Stimulated activated naive CD8-positive, alpha-beta T cell treated with anti-CD3 and anti-CD28 coated beads, Interleukin-15, amount 100 ng/mL, for 72 hours (primary cell): ENCODE data around the gene TNFSF8.

Experiments
- ATAC-seq: fragments of 150-1000 bp; cut with Tn5 transposase; 2 replicates; pipeline ENCODE4 v1.10.0; 2021; ENCODE audit warnings: mild to moderate bottlenecking, moderate library complexity
- DNase-seq, 2 donors: peaks; one replicate each; pipeline ENCODE4 v3.0.0; 2021 to 2022
- H3K27ac Mint-ChIP-seq, 2 donors: one replicate each; pipeline ENCODE4 v1.8.0; 2022; ENCODE audit warnings: mild to moderate bottlenecking in 2 of 2, mixed read lengths in 2 of 2, moderate library complexity in 2 of 2
- H3K27me3 Mint-ChIP-seq: one replicate; pipeline ENCODE4 v1.8.0; 2022; ENCODE audit warnings: mixed read lengths
- H3K4me1 Mint-ChIP-seq: one replicate; pipeline ENCODE4 v1.8.0; 2022; ENCODE audit warnings: mild to moderate bottlenecking, mixed read lengths
- H3K4me3 Mint-ChIP-seq, 2 donors: one replicate each; pipeline ENCODE4 v1.8.0; 2022; ENCODE audit warnings: mild to moderate bottlenecking in 2 of 2, mixed read lengths in 2 of 2, moderate library complexity in 1 of 2
- H3K9me3 Mint-ChIP-seq, 2 donors: one replicate each; pipeline ENCODE4 v1.8.0; 2022; ENCODE audit warnings: mixed read lengths in 2 of 2

TNFSF8 gene

GRCh38 chr9:114923918-114924317 lies 6.5 kb downstream of the TNFSF8 start:
- ATAC-seq (no peak), DNase-seq (no peak)
- no peaks in the 10 kb centered on the region for H3K27me3 Mint-ChIP-seq
- H3K4me1 Mint-ChIP-seq, result peaks cover 82% of the 10 kb centered on the region
- peak overlapping the region; percentile 36 to 44 for H3K4me3 Mint-ChIP-seq
- no peak overlapping the region for H3K27ac Mint-ChIP-seq
- H3K9me3 Mint-ChIP-seq, result no peaks in the 10 kb centered on the region

GRCh38 chr9:114921171-114921570 lies 9.2 kb downstream of the TNFSF8 start:
- peak overlapping the region; percentile 82 to 88 for H3K27ac Mint-ChIP-seq
- H3K9me3 Mint-ChIP-seq, result no peaks in the 10 kb centered on the region
- no peak for DNase-seq
- peaks cover 95% of the 10 kb centered on the region for H3K4me1 Mint-ChIP-seq
- ATAC-seq, result no peak
- H3K27me3 Mint-ChIP-seq, result no peaks in the 10 kb centered on the region
- H3K4me3 Mint-ChIP-seq, result peak overlapping the region; percentile 9 to 52

GRCh38 chr9:114919611-114920010 lies 10.8 kb downstream of the TNFSF8 start:
- Mint-ChIP-seq H3K9me3 (no peaks in the 10 kb centered on the region), H3K4me3 (peak overlapping the region; percentile 55 to 60), H3K27ac (peak overlapping the region; percentile 74 to 78), H3K27me3 (no peaks in the 10 kb centered on the region), H3K4me1 (peaks cover 95% of the 10 kb centered on the region)
- ATAC-seq (peak; percentile 92), DNase-seq (peak in 1 of 2 donors; percentile 47)

- DNase-seq (no peak), ATAC-seq (no peak)
- Mint-ChIP-seq H3K4me1 (peaks cover 93% of the 10 kb centered on the region), H3K27ac (no peak overlapping the region), H3K4me3 (no peak overlapping the region), H3K27me3 (no peaks in the 10 kb centered on the region), H3K9me3 (no peaks in the 10 kb centered on the region)
These were observed 13.9 kb downstream of the TNFSF8 start for GRCh38 chr9:114916481-114916880.

GRCh38 chr9:114914139-114914538 lies 16.3 kb downstream of the TNFSF8 start:
- no peak overlapping the region for H3K4me3 Mint-ChIP-seq
- DNase-seq (no peak), ATAC-seq (no peak)
- H3K9me3 Mint-ChIP-seq, result no peaks in the 10 kb centered on the region
- H3K27me3 Mint-ChIP-seq, result no peaks in the 10 kb centered on the region
- H3K4me1 Mint-ChIP-seq, result peaks cover 90% of the 10 kb centered on the region
- no peak overlapping the region for H3K27ac Mint-ChIP-seq

GRCh38 chr9:114913656-114914055 lies 16.7 kb downstream of the TNFSF8 start:
- H3K27ac Mint-ChIP-seq, result peak overlapping the region; percentile 2 to 59
- H3K9me3 Mint-ChIP-seq, result no peaks in the 10 kb centered on the region
- H3K4me3 Mint-ChIP-seq, result no peak overlapping the region

GRCh38 chr9:114913217-114913616 lies 17.2 kb downstream of the TNFSF8 start:
- no peak for ATAC-seq
- peak overlapping the region in 1 of 2 donors; percentile 50 for H3K27ac Mint-ChIP-seq
- peaks cover 0 to under 1% of the 10 kb centered on the region in 2 donors for H3K9me3 Mint-ChIP-seq
- peaks cover 92% of the 10 kb centered on the region for H3K4me1 Mint-ChIP-seq
- no peaks in the 10 kb centered on the region for H3K27me3 Mint-ChIP-seq
- H3K4me3 Mint-ChIP-seq, result no peak overlapping the region
- DNase-seq, result no peak

More at GRCh38 chr9:114913656-114914055, 16.7 kb downstream of the TNFSF8 start:
- no peaks in the 10 kb centered on the region for H3K27me3 Mint-ChIP-seq
- DNase-seq, result no peak
- peaks cover 90% of the 10 kb centered on the region for H3K4me1 Mint-ChIP-seq
- ATAC-seq, result no peak

- ATAC-seq, result no peak
- H3K27ac Mint-ChIP-seq, result no peak overlapping the region
- H3K4me1 Mint-ChIP-seq, result peaks cover 89% of the 10 kb centered on the region
- peak overlapping the region in 1 of 2 donors; percentile 79 for H3K4me3 Mint-ChIP-seq
- DNase-seq, result no peak
- H3K9me3 Mint-ChIP-seq, result peaks cover 0 to 4% of the 10 kb centered on the region in 2 donors
- H3K27me3 Mint-ChIP-seq, result no peaks in the 10 kb centered on the region
These were observed 19.1 kb downstream of the TNFSF8 start for GRCh38 chr9:114911167-114911821.

- H3K27me3 Mint-ChIP-seq, result no peaks in the 10 kb centered on the region
These were observed 19.9 kb downstream of the TNFSF8 start for GRCh38 chr9:114910541-114910940.

GRCh38 chr9:114909661-114910060 lies 20.7 kb downstream of the TNFSF8 start:
- Mint-ChIP-seq H3K27ac (peak overlapping the region; percentile 99 to 100), H3K4me3 (peak overlapping the region; percentile 79 to 81), H3K27me3 (no peaks in the 10 kb centered on the region), H3K9me3 (peaks cover 0 to 4% of the 10 kb centered on the region in 2 donors), H3K4me1 (peaks cover 76% of the 10 kb centered on the region)
- DNase-seq (no peak), ATAC-seq (no peak)

More at GRCh38 chr9:114910541-114910940, 19.9 kb downstream of the TNFSF8 start:
- Mint-ChIP-seq H3K9me3 (peaks cover 0 to 4% of the 10 kb centered on the region in 2 donors), H3K4me1 (peaks cover 85% of the 10 kb centered on the region), H3K4me3 (peak overlapping the region; percentile 79 to 81), H3K27ac (peak overlapping the region; percentile 99 to 100)
- ATAC-seq (no peak), DNase-seq (no peak)

- H3K27me3 Mint-ChIP-seq, result no peaks in the 10 kb centered on the region
- peak; percentile 60 to 69 for DNase-seq
- peak overlapping the region; percentile 79 to 81 for H3K4me3 Mint-ChIP-seq
- ATAC-seq, result peak; percentile 87
- peaks cover 0 to 9% of the 10 kb centered on the region in 2 donors for H3K9me3 Mint-ChIP-seq
- H3K4me1 Mint-ChIP-seq, result peaks cover 69% of the 10 kb centered on the region
- peak overlapping the region; percentile 99 to 100 for H3K27ac Mint-ChIP-seq
These were observed 21.5 kb downstream of the TNFSF8 start for GRCh38 chr9:114908805-114909448.

- DNase-seq (peak; percentile 56 to 70), ATAC-seq (peak; percentile 84)
- H3K4me3 Mint-ChIP-seq, result peak overlapping the region; percentile 79 to 81
- H3K27ac Mint-ChIP-seq, result peak overlapping the region; percentile 99 to 100
- H3K9me3 Mint-ChIP-seq, result peaks cover 0 to 9% of the 10 kb centered on the region in 2 donors
- no peaks in the 10 kb centered on the region for H3K27me3 Mint-ChIP-seq
- peaks cover 61% of the 10 kb centered on the region for H3K4me1 Mint-ChIP-seq
These were observed 22.2 kb downstream of the TNFSF8 start for GRCh38 chr9:114908104-114908622.

- peak in 1 of 2 donors; percentile 49 for DNase-seq
- Mint-ChIP-seq H3K4me3 (peak overlapping the region; percentile 10 to 33), H3K27ac (peak overlapping the region; percentile 99 to 100)
These were observed 23.3 kb downstream of the TNFSF8 start for GRCh38 chr9:114906922-114907571.

GRCh38 chr9:114905170-114905940 lies 25.0 kb downstream of the TNFSF8 start:
- Mint-ChIP-seq H3K4me1 (peaks cover 38% of the 10 kb centered on the region), H3K27me3 (no peaks in the 10 kb centered on the region), H3K9me3 (peaks cover 0 to 9% of the 10 kb centered on the region in 2 donors), H3K4me3 (peak overlapping the region in 1 of 2 donors; percentile 16), H3K27ac (peak overlapping the region in 1 of 2 donors; percentile 22)
- DNase-seq (no peak), ATAC-seq (no peak)

More at GRCh38 chr9:114906922-114907571, 23.3 kb downstream of the TNFSF8 start:
- Mint-ChIP-seq H3K4me1 (peaks cover 50% of the 10 kb centered on the region), H3K9me3 (peaks cover 0 to 9% of the 10 kb centered on the region in 2 donors), H3K27me3 (no peaks in the 10 kb centered on the region)
- ATAC-seq, result no peak
